Right ventricle myocardium superior (tissue), 1 donor: ENCODE results near the gene HJURP. TPM values are rescaled to one million over a fixed set of nuclear protein-coding genes. Genes with fewer than 3 reads are reported as not detected.

Experiments used
- ATAC-seq: fragments of 200-7000 bp; cut with Tn5 transposase; one replicate; pipeline ENCODE4 v1.9.1; 2020; ENCODE audit warnings: mild to moderate bottlenecking; ENCODE audit not compliant: poor library complexity
- DNase-seq: peaks from one replicate; pipeline ENCODE4 v3.0.0-alpha.2; 2020
- intact Hi-C: fragments of 100-400 bp; cut with DNase I; formaldehyde crosslinking; loops from one replicate; pipeline ENCODE4 v1.11.2; 2022
- total RNA-seq: library from RNA; stranded (reverse); fragmentation: NEBNext Ultra II Directional; extraction: Animal tissue kit (Norgen Biotek cat#: 25700); gene quantifications from one replicate; pipeline ENCODE4 v1.2.1, GENCODE V29; 2021
- donor health status: DM: no; HTN: yes; CAD: no; lungs with severe emphysema.

HJURP gene
- total RNA-seq, 1 donor from 2014 or later, result 0.40 TPM

DNA sequence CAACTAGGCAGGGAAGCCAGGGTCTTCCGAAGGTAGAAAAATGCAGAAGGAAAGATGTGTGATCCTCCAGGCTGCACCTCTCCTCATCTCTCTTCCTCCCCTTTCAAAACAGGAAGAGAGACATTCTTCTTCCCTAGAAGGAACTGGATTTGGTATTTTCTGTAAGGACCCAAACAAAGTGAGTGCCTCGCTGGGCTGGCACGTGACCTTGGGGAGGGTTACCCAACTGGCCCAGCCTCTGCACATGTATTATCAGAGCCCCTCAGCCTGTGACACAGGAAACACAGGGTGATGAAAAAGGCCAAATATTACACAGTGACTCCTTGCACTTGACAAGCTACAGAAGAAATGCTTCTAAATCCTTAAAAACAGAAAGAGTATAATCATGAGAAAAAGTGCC lies 2.3 kb downstream of the HJURP start:
- intact Hi-C loops, result no loop called here
- DNase-seq (no peak), ATAC-seq (no peak)

DNA sequence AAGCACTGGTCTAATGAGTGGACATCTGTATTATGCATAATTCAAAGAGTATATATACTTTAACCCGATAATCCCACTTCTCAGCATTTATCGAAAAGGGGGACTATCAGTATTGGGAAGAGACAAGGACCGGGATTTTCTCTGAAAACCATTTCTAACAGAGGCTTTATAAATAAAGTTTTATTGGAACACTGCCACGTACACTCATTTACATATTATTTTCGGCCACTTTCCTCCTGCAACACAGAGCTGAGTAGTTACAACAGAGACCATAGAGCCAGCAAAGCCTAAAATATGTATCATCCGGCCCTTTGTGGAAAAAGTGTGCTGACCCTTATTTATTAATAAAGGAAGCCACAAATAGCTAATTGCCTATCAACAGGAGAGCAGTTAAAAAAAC lies 3.2 kb downstream of the HJURP start:
- ATAC-seq, result no peak
- intact Hi-C loops, result no loop called here
- no peak for DNase-seq

DNA sequence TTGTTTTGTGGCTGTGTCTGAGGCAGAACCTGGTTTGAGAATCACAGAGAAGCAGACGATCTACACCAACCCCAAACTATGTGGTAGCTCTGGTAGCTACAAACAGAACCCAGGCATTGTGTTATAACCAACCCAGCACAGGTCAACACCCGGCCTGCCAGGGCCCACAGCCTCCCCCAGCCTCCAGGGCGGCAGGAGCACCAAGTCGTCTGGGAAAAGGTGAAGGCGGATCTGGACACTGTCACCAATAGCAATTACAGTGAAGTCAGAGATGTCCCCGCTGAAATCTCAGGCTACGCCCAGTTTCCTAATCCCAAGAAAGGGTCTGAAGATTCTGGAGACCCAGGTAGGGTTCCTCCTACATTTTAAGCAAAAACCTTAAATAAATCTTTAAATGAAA lies 3.6 kb downstream of the HJURP start:
- DNase-seq (no peak), ATAC-seq (no peak)
- intact Hi-C loops, result no loop called here

DNA sequence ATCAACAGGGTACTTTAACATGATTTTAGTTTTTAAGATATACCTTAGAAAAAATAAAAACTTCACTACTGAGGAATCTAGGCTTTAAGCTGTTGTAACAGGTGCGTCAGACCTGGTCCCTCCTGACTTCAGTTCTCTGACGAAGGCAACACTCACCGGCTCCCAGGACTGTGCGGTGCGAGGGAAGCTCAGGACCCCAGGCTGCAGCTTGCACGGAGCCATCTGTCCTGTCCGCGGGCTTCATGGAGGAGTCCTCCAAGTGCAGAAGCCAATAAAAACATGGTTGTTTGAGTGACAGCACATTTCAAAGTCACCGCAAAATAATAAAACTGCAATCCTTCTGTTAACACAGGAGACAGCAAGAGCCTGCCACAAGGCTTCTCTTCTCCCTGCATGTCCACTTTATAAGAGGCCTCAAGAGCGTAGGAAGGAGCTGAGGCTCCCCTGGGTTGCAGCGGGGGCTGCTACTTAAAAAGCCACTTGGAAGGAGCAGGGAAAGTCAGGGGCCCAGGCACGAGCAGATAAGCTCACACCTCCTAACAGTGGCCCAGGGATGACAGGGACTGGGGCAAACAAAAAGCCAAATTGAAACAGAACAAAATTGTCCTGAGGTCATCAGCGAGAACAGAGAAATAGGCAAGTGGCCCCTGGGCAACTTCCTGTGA lies 4.6 kb downstream of the HJURP start:
- intact Hi-C loops, result no loop called here
- DNase-seq (no peak), ATAC-seq (no peak)

DNA sequence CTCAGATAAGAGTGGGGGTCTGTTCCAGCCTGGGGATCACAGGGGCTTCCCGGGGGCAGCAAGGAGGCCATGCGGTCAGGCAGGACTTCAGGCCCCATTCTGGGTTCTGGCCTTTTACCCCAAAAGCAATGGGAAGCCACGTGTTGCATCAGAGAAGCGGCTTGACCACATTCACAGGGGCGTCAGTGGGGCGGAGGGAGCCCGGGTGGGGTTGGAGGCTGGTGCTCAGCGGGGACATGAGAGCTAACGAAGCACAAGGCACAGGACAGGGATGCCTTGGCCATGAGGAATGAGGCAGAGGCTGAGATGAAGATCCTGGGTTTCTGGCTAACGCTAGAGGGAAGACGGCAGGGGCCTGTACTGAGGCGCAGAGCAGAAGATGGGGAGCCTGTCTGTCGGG lies 6.1 kb downstream of the HJURP start:
- ATAC-seq, result no peak
- no peak for DNase-seq
- intact Hi-C loops, result no loop called here

DNA sequence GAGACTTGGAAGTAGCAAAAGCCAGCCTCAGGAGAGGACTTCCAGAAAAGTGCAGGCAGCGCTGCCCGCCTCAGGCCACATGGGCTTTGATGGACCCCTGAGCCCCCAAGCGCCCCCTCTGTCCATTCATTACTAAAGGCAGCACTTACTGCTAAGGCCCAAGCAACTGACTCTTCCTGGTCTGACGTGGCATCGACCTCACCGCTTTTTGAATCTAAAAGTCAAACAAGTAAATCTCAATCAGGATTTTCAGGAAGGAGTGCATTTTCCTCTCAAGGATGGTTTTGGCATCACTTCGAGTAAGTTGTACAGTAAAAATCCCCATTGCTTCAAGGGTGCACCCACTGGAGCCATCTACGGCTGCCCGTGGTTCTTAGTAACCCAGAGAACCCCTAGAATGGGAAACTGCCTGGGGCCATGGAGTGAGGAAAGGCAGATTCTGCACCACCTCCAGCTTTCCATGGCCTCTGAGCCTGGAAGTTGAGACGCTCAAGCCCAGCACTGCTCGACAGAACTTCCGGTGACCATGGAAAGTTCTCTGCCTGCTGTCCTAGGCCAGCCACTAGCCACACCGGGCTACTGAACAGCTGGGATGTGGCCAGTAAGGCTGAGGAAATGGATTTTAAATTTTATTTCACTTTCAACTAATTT lies 7.0 kb downstream of the HJURP start:
- DNase-seq (no peak), ATAC-seq (no peak)
- intact Hi-C loops, result no loop called here

DNA sequence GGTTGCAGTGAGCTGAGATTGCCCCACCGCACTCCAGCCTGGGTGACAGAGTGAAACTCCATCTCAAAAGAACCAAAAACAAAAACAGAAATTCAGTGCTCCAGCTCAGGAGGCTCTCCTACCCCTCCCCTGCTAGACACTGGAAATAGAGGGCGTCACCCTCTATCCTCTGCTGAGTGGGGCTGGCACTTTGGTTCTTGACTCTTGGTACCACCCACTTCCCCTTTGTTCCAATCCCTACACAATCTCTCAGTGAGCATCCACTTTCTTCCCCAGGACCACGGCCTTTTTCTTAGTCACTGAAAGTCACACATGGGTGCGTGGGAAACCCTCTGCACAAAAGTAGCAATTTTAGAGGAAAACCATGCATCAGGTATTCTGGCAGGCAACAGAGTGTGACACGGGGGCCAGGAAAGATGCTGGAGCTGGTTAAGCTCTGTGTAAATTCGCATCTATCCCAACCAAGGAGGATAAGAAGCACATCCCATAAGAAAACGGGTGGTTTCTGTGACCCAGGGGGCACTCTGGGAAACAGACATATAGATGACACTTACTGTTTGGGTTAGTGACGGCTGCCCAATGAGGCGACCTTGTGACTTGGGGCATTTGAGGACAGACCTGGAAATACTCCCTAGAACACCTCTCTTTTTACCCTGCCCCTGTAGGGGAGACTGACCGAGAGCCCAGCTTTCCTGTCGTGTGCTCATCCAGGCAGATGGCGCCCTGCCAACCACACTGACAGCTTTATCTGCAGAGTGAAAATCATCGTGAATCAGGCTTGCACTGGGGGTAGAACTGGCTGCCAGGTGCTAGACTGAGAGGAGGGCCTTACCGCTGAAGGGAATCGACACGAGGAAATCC lies 7.7 kb downstream of the HJURP start:
- DNase-seq (no peak), ATAC-seq (no peak)
- intact Hi-C loops, result no loop called here

DNA sequence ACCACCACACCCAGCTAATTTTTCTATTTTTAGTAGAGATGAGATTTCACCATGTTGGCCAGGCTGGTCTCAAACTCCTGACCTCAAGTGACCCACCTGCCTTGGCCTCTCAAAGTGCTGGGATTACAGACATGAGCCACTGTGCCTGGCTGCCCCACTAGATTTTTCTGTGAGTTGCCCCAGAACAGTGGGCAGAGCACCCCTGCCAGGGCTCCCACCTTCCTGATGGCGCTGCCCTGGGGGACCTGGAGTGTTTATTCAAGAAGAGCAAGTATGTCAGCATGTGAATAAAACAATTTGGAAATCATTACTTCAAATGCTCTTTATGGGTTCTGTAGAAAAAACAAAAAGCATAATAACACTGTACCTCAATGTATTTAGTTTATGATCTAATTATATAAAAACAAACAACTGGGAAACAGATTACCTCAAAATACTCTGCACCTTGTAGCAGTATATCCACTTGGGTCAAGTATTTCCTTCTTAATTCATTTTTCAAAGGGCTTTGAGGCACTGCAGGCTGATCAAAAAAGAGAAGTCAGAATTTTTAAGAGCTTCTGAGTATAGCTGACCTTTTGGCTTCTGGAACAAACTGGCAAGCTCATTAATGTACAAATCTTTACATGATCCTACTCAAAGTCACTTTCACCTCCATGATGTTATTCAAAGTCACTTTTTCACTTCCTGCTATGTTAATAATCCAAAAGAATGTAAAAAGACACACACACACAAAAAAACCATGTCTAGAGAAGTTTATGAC lies 8.9 kb downstream of the HJURP start:
- intact Hi-C loops, result no loop called here
- ATAC-seq (no peak), DNase-seq (no peak)

DNA sequence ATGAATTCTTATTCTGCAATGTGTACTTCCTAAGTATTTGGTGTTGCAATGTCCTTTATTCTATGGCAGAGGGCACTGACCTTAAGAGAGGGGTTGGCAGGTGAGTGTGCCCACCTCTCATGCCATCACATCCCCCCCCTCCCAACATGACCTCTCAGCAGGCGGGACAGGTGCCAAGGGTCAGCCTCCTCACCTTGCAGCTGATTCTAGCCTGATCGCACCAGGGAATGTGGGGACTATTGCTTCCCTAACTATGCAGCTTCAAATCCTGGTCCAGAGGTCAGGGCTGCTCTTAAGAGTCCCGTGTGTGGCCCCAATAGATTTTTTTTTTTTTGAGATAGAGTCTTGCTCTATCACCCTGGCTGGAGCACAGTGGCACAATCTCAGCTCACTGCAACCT lies 9.5 kb downstream of the HJURP start:
- ATAC-seq (no peak), DNase-seq (no peak)
- intact Hi-C loops, result no loop called here

DNA sequence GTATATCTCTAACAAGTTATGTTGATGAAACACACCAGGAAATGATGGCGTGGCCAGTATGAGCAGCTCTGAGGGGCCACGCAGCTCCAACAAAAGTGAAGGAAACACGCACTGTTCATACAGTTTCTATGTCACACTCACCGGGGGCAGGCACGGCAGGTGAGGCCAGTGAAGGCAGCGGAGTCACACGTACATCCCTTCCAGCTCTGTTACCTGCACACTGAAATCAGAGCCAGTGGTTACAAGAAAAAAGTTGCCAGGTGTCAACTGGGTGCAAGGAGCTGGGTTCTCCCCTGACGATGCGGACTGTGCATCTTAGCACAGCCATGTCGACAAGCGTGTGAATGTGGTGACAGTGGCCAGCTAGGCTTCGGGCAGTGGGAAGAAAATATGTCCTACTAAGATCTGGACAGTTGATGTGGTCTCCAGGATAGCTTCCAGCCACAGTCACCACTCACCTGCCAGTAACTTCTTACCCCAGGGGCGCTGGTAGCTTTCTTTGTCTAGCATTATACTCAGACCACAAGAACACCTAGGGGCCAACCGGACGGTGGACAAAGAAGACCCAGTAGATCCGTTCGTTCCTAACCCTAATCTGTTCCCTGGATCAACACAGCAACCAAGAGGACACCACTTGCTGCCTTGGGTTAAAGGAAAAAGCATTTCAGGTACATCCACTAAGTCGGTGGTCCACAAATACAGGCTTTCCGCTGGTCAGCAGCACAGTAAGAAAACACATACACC lies 10.1 kb downstream of the HJURP start:
- ATAC-seq (no peak), DNase-seq (no peak)
- intact Hi-C loops, result no loop called here

DNA sequence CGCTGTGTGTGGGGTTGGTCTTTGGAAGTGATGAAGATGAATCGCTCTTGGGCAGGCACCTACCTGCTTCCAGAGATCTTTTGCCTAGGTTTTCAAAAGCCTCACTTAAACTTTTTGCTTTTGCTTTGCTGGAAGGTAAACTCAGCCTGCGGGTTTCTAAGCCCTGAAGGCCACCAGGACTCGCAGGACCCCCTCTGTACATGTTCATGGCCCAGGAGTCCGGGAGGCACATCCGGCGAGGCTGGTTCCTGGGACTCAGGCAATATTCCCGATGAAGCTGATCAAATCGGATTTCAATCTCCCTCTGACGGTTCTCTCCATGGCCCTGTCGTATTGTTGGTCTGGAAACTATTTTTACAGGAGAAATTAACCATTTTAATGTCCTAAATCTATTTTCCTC lies 13.2 kb downstream of the HJURP start:
- intact Hi-C loops, result no loop called here
- ATAC-seq, result no peak
- DNase-seq, result no peak

DNA sequence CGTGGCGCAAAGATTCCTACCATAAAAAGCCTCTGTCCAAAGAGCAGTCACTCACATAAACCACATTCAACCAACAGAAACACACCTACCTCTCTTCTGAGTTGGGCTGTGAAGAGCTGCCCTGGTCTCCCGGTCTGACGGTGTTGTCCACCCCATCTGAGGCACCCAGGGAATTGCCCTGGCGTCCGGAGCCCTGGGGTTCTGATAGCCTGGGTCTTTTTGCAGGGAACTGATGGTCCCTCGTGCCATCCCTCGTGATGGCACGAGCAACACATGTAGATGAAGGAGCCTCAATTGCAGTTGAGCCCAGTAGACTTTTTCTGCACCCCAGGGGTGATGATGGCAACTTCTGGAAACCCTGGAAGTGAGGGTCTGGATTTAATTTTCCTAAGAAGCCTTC lies 13.8 kb downstream of the HJURP start:
- intact Hi-C loops, result no loop called here
- ATAC-seq (no peak), DNase-seq (no peak)

DNA sequence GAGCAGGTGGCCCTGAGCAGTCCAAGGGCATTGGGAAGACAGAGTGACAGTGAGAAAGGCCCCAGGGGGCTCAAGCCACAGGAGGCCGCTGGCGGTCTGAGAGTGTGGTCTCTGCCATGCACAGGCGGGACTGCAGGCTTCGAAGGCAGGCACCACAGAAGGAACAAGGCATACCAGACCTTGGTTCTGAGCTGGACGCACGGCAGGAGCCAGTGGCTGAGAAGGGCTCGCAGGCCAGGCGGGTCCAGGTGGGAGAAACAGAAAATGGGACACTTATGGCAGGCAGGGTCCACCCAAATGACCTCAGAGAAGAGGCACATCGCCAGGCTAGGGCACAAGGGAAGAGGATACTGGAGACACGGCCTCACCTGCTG lies 14.9 kb downstream of the HJURP start:
- no peak for DNase-seq
- intact Hi-C loops, result no loop called here
- ATAC-seq, result no peak

DNA sequence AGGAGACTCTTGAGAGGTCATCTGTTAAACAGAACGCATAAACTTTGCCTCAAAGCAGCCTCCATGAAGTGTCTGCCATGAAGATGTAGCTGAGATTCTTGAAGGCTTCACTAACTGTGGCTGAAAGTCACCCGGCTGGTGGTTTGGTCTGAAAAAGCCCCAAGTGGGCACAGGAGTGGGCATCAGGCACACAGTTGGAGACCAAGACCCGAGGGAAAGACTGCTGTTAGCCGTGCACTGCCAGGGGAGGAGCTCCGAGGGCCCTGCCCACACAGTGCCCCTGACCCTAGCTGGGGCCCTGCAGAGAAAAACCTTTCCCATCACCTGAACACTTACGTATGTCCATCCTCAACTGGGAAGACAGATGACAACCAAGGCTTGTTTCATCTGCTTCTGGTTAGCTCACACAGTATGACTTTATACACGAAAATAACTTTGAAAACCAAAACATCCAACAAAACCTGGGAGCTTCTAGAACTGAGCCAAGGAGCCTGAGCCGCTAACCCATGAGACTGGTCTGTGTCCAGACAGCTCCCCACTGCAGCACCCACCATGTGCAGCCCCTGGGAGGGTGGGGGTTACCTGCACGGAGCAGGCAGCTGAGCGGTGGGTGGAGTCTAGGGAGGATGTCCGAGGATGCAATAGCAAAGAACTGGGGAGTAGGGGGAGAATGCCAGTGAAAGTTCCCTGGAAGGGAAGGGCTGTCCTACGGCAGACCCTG lies 15.4 kb downstream of the HJURP start:
- intact Hi-C loops, result no loop called here
- DNase-seq (no peak), ATAC-seq (no peak)

DNA sequence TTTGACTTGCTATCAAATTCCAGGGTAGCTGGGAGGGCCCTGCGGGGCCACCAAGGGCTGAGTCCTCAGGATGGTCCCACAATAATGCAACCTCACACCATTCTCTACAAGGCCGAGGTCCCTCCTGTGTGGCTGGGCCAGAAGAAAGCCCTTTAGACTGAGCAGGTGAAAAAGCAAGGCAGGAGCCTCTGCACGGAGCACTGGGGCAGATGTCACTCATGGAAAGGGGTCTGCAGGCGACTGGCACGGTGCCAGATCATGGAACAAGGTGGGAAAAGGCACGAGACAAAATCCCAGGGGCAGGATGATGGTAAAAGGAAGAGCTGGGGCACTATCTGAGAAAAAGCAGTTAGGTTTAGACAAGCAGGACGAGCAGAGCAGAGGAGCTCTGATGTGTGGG lies 16.1 kb downstream of the HJURP start:
- intact Hi-C loops, result no loop called here
- ATAC-seq, result no peak

DNA sequence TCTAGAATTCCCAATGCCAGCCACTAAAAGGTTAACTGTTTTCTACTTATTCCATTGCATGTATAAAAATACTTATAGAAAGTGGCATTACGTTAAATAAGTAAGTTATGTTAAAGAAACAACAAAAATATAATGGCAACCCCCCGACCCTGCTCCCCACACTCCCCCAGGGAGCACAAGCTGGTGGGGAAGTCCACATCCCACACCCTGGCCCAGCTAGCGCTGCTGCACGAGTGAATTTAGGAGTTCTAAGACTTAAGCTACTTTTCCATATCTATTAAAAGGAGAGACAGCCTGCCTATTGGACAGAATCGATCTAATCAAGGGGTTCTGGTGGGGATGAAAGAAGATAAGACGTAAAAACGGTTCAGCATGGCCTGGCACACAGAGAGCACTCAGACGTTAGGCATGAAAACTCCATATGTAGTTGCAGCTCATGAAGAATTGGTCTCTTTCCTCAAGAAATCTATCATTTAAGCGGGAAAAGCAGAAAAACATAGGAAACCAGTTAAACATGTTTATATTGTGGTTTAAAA lies 16.6 kb downstream of the HJURP start:
- DNase-seq, result no peak
- intact Hi-C loops, result no loop called here
- no peak for ATAC-seq

More for the DNA sequence above, 16.1 kb downstream of the HJURP start:
- DNase-seq, result no peak

DNA sequence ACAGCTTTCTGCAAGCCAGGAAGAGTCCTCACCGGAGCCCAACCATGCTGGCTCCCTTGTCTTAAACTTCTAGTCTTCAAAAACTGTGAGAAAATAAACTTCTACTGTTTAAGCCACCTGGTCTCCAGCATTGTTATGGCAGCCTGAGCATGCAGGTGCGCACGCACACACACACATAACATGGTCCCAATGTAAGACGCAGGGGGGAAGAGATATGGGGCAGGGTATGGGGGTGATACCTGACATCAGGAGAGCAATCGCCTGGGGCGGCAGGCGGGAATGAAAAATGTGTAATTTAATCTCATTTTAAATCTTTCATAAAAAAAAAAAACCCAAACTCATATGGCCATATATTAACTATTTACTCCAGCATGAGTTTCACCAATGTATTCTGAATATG lies 18.0 kb downstream of the HJURP start:
- ATAC-seq (no peak), DNase-seq (no peak)
- intact Hi-C loops, result no loop called here
